Measurements from ENCODE around the gene ZNF358.

Gene ZNF358

DNA sequence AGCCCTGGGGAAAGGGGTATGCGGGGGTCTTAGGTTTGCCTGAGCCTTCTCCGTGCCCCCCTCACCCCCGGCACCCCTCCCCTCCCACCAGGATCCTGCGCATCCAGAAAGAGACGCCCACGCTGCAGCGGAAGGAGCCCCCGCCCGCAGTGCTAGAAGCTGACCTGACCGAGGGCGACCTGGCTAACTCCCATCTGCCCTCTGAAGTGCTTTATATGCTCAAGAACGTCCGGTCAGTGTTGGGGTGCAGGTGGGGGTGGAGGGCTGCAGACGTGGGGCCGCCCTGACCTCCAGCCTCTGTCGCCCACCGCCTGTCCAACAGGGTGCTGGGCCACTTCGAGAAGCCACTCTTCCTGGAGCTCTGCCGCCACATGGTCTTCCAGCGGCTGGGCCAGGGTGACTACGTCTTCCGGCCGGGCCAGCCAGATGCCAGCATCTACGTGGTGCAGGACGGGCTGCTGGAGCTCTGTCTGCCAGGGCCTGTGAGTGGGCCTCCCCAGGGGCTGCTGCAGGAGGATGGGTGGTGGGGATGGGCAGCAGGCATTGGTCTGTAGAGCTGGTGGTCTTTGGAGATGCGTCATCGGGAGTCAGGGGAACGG lies 24.0 kb downstream of the ZNF358 start:
- no peak for FAIRE-seq

DNA sequence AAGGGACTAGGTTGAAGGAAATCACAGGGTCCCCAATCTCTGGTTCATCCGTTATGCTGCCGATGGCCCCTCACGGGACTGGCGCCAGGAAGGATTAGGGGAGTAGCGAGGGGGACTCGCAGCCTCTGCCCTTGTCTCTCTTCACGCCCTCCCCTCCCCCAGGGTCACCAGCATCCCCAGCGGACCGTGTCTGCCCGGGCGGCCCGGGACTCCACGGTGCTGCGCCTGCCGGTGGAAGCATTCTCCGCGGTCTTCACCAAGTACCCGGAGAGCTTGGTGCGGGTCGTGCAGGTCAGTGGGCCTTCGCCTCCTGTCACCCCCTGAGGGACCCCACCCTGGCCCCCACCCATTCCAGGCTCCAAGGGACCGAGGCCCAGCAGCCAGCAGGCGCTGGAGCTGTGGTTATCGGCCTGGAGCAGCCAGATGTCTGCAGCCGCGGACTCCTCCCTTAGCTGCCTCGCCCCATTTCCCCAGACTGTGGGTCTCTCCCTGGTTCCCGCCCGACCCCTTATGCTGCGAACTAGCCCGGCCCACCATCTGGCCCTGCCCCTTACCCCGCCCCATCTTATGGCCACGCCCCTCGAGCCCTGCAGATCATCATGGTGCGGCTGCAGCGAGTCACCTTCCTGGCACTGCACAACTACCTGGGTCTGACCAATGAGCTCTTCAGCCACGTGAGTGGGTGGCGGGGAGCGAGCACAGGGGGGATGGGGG lies 25.0 kb downstream of the ZNF358 start:
- FAIRE-seq = no peak

DNA sequence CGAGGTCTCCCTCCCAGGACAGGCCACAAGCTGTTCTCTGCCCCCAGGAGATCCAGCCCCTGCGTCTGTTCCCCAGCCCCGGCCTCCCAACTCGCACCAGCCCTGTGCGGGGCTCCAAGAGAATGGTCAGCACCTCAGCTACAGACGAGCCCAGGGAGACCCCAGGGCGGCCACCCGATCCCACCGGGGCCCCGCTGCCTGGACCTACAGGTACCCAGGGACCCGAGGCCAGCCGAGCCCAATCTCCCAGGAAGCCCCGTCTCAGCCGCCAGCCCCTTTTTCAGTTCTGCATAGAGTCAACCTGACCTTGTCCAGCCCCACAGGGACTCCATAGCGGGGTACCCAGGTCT lies 25.5 kb downstream of the ZNF358 start:
- no peak for FAIRE-seq

DNA sequence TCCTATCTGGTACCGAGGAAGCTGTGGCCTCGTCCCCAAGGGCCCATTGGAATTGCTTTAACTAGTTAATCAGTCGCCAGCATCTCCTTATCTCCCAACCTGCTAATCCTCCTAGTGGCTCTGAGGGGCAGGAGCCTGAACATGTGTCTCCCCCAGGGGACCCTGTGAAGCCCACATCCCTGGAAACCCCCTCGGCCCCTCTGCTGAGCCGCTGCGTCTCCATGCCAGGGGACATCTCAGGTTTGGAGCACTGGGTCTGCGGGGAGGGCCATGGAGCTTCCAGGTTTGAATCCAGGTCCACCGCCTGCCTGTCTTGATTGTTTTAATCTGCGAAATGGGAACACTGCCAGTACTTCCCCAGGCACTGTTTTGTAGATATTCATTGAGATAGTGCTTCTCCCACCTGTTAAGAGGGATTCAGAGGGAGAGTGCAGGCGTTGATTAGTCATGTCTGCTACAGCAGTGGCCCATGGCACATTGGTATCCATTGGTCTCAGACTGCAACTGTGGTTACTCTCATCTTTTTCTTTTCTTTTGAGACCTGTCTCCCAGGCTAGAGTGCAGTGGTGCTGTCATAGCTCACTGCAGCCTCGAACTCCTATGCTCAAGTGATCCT lies 26.0 kb downstream of the ZNF358 start:
- FAIRE-seq = no peak

DNA sequence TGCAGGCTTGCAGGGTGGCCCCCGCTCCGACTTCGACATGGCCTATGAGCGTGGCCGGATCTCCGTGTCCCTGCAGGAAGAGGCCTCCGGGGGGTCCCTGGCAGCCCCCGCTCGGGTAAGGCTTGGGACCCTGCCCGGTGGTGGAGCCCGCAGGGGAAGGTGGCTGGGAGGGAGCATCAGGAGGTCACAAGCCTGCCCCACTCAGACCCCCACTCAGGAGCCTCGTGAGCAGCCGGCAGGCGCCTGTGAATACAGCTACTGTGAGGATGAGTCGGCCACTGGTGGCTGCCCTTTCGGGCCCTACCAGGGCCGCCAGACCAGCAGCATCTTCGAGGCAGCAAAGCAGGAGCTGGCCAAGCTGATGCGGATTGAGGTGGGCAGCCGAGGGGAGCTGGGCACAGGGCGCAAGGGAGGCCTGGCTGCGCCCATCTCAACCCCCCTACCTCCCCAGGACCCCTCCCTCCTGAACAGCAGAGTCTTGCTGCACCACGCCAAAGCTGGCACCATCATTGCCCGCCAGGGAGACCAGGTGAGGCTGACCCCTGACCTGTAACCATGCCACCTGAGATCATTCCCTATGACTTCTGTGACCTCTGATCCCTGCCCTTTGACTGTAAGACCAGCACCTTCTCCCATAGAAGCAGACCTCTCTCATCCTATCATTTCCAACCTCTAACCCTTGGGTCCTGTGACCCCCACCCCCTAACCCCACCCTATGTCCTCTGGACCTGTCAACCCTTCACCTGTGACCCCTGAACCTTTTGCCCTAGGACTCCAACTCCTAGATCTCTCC lies 26.8 kb downstream of the ZNF358 start:
- no peak for FAIRE-seq

DNA sequence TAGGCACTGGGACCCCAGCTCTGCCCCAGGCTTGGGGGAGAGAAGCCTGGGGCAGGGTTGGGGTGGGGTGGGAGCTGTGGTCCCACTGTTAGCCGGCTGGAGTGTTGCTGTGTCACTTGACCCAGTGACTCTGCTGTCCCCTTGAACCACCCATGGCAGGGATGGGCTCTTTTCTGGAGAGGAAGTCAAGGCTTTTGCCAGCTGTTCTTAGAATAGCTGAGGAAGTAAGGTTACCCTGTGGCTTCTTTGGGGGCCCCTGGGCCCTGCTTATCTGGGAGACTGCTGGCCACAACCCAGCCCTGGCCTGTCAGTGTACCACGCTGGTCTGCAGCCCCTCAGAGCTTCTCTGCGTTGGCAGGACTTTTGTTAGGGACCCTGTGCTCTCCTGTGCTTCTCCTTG lies 28.7 kb downstream of the ZNF358 start:
- no peak for FAIRE-seq

DNA sequence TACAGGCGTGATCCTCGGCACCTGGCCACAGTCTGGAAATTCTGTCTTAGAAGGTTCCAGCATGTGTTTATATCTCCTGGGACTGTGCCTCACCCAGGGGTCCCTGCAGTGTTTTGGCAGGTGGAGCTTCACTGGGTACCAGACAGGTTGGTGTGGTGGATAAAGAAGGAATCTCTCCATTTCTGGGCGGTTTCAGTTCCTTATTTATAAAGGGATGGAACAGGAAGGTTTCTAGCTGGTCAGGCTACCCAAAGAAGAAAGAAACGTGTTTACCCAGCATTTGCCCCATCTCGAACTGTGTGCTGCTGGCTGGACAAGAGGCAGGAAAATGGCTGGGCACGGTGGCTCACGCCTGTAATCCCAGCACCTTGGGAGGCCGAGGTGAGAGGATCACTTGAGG lies 29.4 kb downstream of the ZNF358 start:
- no peak for FAIRE-seq

DNA sequence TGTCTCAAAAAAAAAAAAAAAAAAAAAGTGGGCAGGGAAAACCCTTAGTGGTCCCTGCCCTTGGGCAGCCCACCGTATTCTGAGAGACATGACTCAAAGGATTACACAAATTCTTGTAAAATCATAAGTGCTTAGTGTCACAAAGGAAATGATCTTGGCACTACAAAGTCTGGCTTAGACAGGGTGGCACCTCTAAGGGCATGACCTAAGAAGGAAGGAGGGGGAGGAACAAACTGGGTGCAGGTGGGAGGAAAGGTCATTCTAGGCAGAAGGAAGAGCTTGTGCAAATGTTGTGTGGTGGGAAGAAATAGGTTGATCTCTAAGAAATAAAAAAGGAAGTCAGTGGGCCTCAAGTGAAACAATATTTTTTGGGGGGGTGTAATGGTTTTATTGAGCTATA lies 30.0 kb downstream of the ZNF358 start:
- FAIRE-seq = no peak

DNA sequence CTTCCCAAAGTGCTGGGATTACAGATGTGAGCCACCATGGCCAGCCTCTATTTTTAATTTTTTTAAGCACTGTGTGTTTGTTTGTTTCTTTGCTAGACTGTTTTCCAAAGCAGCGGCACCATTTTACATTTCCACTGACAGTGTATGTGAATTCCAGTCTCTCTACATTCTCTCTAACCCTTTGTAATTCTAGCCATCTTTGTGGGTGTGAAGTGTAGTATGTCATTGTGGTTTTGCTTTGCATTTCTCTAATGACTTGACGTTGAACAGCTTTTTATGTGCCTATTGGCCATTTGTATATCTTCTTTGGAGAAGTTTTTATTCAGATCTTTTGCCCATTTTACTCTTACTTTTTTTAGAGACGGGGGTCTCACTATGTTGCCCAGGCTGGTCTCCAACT lies 31.3 kb downstream of the ZNF358 start:
- no peak for FAIRE-seq

DNA sequence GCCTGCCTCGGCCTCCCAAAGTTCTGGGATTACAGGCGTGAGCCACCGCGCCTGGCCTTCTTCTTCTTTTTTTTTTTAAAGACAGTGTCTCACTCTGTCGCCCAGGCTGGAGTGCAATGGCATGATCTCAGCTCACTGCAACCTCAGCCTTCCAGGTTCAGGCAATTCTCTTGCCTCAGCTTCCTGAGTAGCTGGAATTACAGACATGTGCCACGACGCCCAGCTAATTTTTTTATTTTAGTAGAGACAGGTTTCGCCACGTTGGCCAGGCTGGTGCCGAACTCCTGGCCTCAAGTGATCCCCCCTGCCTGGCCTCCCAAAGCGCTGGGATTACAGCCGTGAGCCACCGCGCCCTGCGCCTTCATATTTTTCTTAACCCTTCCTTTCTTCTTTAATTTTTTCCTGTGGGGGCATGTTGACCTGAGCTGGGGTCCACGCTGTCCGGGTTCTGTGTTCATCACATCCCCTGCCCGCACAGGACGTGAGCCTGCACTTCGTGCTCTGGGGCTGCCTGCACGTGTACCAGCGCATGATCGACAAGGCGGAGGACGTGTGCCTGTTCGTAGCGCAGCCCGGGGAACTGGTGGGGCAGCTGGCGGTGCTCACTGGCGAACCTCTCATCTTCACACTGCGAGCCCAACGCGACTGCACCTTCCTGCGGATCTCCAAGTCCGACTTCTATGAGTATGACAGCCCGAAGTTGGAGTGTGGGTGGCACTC lies 33.7 kb downstream of the ZNF358 start:
- no peak for FAIRE-seq

DNA sequence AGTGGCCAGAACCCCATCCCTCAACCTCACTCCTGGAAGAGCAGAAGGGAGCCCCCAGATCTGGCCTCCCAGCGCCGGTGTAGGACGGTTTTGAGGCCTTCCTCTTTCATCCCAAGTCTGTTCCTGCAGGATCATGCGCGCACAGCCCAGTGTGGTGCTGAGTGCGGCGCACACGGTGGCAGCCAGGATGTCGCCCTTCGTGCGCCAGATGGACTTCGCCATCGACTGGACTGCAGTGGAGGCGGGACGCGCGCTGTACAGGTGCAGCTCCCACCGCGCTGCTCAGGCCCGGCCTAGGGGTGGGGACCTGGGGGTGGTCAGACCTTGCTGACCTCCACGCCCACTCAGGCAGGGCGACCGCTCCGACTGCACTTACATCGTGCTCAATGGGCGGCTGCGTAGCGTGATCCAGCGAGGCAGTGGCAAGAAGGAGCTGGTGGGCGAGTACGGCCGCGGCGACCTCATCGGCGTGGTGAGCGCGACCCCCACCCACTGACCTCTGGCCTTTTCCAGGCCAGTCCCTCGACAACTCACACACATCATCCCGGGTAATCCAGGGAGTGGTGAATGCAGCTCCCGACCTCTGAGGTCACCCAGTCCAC lies 34.4 kb downstream of the ZNF358 start:
- FAIRE-seq = no peak

DNA sequence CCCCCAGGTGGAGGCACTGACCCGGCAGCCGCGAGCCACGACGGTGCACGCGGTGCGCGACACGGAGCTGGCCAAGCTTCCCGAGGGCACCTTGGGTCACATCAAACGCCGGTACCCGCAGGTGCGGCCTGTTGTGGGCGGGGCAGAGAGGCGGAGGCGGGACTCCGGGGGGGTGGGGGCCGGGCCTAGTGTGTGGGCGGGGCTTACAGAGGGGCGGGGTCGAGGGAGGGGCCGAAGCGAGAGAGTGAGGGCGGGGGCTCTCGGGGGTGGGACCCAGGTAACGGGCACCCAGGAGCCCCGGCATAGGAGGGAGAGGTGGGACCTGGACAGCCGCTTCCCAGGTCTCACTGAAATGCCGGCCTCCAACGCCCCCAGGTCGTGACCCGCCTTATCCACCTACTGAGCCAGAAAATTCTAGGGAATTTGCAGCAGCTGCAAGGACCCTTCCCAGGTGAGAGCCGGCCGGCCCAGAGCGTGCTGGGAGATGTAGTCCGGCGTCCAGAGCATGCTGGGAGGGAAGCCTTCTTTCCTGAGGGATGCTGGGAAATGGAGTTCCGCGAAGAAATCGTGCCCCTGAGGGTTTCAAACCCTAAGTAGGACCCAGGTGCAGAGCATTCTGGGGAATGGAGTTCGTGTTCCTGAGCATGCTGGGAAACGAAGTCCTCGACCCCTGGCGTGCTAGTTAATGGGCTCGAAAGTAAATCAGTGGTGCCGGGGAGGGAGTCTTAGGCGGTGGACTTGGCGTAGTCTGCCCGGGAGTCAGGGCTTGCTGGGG lies 35.3 kb downstream of the ZNF358 start:
- no peak for FAIRE-seq

DNA sequence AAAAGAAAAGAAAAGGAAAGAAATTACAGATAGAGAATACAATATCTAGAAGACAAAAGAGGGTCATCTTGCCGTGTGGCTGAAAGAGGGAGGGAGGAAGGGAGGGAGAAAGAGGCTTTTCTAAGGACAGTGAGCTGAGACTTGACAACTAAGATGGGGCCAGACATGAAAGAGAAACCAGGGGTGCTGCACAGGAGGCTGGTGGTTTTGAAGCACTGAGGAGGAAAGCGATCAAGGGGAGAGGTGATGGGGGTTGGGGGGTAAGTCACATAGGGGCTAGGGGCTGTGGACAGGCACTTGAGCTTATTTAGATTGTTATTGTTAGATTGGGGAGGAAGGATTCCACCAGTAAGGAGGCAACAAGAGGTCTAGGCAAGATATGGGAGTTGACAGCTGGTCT lies 36.9 kb downstream of the ZNF358 start:
- no peak for FAIRE-seq

DNA sequence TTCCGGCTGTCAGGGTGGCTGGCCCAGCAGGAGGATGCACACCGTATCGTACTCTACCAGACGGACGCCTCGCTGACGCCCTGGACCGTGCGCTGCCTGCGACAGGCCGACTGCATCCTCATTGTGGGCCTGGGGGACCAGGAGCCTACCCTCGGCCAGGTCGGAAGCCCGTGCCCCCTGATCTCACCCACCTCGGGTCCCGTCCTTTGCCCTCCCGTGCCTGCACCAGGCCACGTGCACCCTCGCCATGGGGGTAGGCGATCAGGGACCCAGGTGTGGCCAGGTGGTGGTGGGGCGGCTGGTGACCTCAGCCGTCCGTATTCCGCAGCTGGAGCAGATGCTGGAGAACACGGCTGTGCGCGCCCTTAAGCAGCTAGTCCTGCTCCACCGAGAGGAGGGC lies 38.7 kb downstream of the ZNF358 start:
- FAIRE-seq = no peak

DNA sequence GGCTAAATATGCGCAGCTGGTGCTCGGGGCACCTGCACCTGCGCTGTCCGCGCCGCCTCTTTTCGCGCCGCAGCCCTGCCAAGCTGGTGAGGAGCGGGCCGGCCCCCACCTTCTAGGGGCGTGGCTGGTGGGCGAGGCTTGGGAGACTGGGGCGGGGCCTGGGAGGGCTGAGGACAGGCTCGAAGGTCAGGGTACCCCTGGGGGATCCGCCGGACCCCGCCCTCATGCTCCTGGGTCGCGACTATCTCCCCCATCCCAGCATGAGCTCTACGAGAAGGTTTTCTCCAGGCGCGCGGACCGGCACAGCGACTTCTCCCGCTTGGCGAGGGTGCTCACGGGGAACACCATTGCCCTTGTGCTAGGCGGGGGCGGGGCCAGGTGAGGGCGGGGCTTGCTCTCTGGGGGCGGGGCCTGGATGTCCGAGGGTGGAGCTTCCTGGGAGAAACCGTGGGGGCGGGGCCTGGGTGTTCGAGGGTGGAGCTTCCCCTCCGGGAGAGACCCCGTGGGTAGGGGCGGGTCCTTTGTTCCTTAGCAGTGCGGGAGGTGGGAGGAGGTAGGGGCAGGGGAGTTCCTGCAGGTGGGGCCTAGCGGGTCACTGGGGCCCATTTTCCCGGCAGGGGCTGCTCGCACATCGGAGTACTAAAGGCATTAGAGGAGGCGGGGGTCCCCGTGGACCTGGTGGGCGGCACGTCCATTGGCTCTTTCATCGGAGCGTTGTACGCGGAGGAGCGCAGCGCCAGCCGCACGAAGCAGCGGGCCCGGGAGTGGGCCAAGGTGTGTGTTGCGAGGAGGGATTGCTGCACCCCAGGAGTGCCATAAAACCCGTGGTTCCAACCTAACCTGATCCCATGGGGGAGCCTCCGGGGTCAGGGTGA lies 39.3 kb downstream of the ZNF358 start:
- no peak for FAIRE-seq

DNA sequence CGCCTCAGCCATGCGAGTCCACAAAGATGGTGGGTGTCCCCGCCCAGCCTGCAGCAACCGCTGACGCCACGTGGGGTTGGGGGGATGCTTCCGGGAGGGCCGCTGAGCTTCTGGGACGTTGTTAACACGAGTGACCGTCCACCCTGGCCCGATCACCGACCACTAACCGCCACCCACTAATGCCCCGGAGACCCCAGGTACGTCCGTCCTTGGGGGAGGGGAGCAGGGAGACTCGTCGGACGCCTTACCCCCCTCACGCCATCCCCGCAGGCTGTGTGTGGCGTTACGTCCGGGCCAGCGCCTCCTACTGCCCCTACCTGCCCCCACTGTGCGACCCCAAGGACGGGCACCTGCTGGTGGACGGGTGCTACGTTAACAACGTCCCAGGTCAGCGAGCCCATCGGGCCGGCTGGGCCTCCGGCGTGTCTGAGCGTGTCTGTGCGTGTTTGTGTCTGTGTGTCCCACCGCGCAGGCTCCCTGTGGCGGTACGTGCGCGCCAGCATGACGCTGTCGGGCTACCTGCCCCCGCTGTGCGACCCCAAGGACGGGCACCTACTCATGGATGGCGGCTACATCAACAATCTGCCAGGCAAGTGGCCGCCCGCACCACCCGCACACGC lies 40.9 kb downstream of the ZNF358 start:
- no peak for FAIRE-seq

DNA sequence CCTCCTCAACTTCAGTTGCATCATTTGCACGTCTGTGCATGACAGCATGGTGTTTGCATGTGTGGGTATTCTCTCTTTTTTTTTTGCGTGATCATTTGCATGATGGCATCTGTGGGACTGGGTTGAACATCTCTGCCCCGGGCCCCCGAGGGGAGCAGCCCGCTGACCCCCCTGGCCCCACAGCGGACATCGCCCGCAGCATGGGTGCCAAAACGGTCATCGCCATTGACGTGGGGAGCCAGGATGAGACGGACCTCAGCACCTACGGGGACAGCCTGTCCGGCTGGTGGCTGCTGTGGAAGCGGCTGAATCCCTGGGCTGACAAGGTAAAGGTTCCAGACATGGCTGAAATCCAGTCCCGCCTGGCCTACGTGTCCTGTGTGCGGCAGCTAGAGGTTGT lies 42.8 kb downstream of the ZNF358 start:
- FAIRE-seq = no peak

DNA sequence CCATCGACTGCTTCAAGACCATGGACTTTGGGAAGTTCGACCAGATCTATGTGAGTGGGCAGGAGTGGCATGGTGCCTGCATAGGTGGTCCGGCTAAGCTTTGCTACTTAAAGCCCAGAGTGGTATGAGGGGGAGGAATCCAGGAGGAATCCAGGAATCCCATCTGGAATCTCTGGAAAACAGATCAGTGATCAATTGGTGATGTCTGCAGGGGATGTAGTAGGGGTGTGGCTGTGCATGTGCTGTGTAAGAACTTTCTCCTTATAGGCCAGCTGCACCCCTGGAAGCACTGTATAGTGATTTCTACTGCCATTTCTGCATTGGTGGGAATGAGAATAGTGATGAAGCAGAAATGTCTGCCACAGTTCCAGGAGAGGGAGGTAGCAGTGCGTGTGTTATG lies 43.2 kb downstream of the ZNF358 start:
- no peak for FAIRE-seq

DNA sequence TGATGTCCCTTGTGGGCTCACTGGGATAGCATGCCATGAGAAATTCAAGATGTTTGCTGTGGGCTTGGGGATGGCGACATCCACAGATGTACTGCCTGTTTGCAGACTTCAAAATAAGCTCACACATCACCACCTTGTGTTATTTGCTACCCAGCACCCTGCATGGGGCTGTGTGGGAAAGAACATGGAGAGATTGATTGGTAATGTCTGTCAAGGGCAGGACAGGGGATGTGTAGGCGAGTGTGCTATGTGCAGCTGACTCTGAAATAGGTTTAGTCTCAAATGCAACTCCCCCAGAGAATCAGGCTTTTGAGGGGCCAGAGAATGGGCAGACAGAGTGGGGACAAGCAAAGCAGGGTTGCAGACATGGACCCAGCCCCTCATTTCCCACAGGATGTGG lies 44.4 kb downstream of the ZNF358 start:
- FAIRE-seq = no peak

DNA sequence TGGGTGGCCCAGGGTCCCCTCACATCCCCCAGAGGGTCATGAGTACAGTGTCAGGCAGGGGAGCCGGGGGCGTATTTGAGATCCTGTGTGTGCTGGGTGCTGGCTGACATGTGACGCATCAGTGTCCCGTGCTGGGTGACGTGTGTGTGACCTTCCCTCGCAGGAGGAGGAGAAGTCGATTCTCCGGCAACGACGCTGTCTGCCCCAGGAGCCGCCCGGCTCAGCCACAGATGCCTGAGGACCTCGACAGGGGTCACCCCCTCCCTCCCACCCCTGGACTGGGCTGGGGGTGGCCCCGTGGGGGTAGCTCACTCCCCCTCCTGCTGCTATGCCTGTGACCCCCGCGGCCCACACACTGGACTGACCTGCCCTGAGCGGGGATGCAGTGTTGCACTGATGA lies 45.4 kb downstream of the ZNF358 start:
- FAIRE-seq = no peak
